B cell (primary cell): ENCODE data around the gene SERTAD4.

ENCODE experiments used
- CTCF ChIP-seq: fragments of 200-600 bp; IDR thresholded peaks from one replicate; pipeline ENCODE4 v1.8.0; 2022; ENCODE audit warnings: antibody characterized with exemption, mild to moderate bottlenecking
- EZH2 ChIP-seq: IDR thresholded peaks from 2 replicates; pipeline ENCODE4 v1.6.1; 2012; ENCODE audit warnings: borderline replicate concordance, low read depth, mild to moderate bottlenecking, moderate library complexity, low read length; ENCODE audit not compliant: insufficient read depth, poor library complexity, severe bottlenecking

DNA sequence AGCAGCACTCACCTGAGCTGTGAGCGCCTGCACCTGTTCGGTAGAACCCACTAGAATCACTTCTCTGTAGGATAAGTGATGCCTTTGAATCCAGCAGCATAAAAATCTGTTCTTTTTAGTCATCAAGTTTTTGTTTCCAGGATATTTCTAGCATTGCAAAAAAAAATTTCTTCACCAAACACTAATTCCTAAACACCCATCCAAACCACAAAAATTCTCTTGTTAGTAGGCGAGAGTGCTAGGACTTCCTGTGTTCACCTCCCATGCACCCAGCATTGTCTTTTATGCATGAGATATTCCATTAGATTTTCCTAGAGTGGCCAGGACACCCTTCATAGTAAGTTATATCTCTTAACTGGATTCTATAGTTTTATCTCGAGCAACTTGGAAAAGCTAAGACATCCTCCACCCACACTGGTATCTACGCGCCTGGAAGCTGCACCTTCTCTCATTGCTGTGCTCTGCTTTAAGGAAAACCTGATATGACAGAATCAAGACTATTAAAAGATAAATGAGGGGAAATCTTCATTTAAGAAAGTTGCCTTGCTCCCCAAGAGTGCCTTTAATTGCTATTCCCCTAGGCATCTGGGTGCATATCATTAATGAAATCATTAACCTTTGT is 12.3 kb downstream of the SERTAD4 start:
- no peak for TF ChIP-seq CTCF
- TF ChIP-seq EZH2 = no peak
